CD4-positive, alpha-beta T cell treated with Interleukin-12 subunit alpha and Interleukin-12 subunit beta, for 1 hour (primary cell): ENCODE data around the gene ZNF664.

ENCODE experiments used
- DNase-seq: peaks from one replicate; pipeline ENCODE4 v3.0.0-alpha.2; 2020

ZNF664 gene

DNA sequence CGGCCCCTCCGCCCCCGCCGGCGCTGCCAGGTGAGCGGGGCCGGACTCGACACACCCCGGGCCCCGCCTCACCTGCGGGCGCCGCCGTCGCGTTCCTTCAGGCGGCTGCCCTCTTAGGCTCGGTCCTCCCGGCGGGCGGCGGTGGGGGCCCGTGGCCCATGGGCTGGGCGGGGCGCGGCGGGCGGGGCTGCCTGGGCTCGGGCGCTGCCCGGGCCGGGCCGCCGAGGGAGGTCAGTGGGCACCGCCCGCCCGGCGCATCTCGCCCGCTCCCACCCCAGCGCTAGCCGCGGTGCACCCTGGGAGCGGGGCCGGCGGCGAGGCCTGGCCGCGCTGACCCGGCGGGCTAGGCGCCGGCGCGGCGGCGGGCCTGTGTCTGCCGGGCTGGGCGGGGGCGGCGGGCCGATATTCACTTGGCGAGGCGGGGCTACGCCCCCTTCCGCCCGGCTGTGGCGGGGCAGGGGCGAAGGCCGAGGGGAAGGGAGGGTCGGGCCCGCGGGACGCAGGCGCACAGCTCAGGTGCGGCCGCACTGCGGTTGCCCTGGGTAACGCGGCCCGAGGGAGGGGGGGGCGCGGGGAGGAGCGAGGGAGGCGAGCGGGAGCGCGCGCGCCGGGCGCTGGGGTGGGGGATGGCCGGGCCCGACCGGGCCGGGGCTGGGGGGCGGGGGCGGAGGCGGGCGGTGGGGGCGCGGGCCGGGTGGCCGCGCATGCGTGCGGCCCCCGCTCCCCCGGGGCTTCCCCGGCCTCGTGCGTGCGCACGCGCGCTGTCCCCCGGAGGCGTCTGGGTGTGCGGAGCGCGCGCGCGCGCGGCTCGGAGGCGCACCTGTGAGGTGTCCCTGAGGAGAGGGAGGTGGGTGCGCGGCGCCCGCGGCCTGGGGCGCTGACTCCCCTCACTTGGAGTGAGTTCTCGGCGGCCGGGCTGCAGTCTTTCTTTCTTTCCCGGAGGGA lies at the start of gene ZNF664, which contains the start of gene CCDC92:
TSS of gene ZNF664 (plus strand) at position 759 of the 945 bp plus-strand sequence. CDS start 38,930 bp downstream, outside the sequence.
TSS of gene CCDC92 (minus strand) at position 375 of the 945 bp plus-strand sequence. CDS start 28,526 bp downstream, outside the sequence.
- peak; percentile 96 for DNase-seq

DNA sequence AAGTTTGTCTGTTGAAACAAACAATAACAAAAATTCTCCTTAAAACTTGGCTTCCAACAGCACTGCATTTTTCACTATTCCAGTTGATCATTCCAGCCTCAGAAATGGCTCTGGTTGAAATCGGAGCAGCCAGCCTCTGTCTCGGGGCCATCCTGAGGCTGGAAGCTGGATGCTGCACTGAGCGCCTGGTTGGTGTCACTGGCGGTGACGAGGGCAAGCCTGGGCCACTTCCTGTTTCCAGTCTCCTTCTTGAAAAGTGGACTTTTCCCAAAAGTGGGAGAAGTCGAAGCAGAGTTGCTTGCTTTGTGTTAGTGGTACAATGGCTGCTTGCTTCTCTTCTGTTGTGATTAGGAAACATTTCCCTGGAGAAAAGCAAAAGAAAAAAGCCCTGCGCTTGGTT lies 49.1 kb upstream of the ZNF664 start:
- no peak for DNase-seq

DNA sequence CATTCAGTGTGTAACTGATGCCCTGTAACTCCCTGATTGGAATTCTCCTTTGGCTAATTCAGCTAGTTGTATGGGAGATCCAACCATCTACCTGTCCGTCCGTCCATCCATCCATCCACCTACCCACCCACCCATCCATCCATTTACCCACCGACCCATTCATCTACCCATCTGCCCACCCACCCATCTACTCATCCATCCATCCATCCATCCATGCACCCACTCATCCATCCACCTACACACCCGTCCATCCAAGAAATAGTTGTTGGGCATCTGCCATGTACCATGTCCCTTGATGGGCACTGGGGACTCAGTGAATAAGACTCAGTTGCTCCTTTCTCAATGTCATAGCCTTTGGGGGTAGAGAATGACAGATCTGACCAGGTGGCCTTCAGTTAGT lies 48.5 kb upstream of the ZNF664 start:
- no peak for DNase-seq

DNA sequence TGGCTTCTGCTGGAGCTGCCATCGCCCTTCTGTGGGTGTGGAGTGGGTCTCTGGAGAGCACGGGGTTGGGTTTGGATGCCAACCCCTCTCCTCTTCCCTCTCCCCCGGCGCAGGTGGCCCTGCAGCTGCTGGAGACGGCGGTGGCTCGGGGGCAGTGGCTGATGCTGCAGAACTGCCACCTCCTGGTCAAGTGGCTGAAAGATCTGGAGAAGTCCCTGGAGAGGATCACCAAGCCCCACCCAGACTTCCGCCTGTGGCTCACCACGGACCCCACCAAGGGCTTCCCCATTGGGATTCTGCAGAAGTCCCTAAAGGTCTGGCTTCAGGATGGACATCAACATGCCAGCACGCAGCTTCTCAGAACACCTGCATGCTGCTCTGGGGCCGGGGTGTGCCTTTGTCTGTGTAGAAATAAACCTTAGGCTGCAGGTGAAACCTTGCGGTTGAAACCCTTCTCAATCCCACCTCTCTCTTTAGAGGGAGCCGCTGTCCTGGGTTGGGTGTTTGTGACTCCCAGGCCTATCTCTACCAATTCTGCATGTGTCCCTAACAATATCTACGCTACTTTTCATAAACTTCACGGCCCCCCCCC lies 44.6 kb upstream of the ZNF664 start:
- no peak for DNase-seq

DNA sequence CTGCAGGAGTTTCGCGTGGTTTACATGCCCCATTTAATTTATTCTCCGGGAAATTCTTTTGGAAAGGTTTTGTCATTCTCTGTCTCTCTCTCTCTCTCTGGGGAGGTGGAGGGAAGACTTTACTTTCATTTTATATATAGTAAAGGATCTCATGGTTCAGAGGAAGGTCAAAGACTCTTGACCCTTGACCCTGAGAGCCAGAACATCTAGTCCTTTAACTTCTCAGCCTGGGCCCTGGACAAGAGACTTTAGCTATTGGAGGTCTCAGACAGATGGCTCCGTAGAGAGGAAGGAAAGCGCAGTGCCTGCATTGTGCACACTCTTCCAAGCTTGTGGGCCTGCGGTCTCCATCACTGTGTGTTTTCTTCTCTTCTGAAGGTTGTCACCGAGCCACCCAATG lies 44.1 kb upstream of the ZNF664 start:
- DNase-seq: no peak

DNA sequence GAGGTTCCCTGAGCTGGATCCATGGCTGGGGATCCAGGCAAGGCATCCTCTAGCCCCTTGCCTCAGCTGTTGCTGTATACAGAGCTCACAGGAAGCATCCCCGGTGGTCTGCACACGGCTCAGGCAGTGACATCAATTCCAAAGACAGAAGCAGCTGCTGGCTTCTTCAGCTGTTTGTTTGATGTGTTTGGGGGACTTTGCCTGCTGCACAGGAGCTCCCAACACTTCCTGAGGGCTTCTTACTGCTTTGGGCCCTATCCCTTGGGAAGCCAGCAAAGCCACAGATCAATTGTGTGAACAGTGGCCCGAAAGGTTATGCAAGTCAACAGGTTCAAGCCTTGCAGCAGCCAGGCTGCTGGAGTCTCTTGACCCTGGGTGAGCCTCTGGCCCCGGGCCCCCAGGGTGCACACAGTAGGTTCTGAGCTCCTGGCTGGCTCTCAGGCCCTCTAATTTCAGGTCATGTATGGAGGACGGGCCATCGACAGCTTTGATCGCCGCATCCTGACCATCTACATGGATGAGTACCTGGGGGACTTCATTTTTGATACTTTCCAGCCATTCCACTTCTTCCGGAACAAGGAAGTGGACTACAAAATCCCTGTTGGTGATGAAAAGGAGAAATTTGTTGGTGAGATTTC lies 43.0 kb upstream of the ZNF664 start:
- DNase-seq: no peak

DNA sequence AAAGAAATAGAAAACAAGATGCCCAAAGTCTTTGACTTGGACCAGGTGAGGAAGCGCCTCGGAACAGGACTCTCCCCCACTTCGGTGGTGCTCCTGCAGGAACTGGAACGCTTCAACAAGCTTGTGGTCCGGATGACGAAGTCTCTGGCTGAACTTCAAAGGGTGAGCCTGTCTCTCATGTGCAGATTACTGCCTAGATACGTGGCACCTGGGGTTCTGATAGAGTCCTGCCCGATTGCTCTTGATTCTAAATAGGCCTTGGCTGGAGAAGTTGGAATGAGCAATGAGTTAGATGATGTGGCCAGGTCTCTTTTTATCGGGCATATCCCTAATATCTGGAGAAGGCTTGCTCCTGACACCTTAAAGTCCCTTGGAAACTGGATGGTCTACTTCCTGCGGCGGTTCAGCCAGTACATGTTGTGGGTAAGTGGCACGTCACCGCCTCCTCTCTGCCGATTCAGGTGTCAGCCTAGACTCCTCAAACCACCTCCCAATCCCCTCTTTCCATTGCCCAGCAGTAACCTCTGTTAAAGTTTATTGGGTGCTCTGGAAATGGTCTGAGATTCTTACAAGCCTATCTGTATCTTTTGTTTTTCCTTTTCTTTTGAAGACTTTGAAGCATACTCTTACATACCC lies 41.2 kb upstream of the ZNF664 start:
- peak; percentile 47 for DNase-seq

DNA sequence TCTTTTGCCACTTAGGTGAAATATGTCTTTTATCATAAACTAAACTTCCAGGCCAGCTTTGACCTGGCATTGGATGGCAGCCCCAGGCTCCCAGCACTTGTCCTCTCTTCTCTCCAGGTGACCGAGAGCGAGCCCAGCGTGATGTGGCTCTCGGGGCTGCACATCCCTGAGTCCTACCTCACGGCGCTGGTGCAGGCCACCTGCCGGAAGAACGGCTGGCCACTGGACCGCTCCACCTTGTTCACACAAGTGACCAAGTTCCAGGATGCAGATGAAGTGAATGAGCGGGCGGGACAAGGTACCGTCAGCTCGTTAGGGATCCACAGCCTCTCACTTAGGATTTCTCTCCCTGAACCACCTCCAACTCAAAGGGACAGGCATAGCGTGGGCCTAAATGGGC lies 39.8 kb upstream of the ZNF664 start:
- DNase-seq: no peak

DNA sequence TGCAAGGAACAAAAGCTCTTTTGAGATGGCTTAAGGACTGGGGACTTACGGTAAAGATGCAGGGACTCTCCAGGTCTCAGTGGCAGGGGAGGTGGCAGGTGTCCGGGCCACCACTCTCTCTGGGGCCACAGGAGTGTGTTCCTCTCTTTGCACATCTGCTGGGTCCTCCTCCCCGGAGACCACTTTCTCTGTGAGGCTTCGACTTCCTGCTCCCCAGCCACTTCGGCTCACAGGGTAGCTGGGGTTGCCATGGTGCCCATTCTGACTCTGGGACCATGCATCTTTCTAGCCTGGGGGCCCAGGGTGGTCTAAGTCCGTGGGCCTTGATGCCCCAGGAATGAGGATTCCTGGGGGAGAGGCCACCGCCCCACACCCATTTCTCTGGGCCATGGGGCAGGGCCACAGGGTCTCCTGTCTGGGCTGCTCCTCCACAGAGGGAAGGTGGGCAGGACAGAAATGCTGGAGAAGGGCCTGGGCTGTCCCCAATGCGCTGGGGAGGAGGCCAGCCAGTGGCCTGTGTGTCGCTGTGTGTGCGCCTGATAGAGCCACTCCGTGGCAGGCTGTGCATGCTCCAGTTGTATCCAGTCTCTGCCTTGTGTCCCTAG lies 38.9 kb upstream of the ZNF664 start:
- no peak for DNase-seq

DNA sequence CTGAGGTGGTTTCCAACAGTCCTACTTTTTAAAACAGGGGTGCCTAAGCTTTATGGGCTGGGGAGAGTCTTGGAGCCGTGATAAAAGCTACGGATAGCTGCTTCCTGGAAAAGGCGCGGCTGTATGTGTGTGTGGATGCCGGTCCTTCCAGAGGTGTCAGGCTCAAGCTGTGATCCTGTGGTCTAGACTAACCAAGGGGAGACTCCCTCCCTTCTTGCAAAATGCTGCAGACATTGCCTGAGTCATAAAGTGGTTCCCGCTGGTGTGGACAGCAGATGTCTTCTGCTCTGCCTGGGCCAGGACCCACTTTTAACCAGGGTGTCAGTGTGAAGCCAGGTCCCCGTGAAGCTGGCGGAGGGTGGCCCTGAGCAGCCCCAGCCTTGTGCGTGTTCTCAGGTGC lies 38.2 kb upstream of the ZNF664 start:
- no peak for DNase-seq

DNA sequence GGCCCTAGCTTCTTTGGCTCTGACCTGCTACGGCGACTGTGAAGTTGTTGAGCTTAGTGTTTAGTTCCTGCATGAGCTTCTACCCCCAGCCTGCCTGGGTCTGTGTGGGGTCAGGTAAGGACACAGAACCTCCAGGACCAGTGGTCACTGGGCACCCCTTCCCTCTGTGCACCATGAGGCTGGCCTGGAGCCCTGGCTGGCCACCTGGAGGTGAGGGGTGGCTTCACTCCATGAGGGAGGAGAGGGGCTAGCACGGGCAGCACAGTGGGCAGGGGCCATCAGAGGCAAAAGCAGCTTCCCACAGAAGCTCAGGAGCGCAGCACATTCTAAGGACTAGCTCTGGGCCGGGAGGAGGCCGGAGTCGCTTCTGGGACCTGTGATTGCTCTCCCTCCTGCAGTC lies 37.1 kb upstream of the ZNF664 start:
- DNase-seq: no peak

DNA sequence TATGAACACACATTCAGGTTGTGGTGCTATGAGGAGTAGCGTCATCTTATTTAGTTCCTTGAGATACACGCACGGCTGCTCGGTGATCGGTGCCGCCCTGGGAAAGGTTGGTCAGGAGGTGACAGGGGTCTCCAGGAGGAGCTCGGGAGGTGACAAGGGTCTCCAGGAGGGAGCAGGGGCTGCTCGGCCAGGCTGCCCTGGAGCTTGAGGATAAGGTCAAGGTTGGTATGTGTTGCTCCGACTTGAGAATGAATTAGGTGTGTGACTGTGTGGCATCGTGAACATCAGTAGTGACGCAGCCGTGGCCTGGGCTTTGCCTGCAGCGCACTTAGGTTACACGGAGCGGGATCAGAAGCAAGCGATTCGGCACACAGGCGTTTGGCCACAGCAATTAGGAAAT lies 36.5 kb upstream of the ZNF664 start:
- no peak for DNase-seq

DNA sequence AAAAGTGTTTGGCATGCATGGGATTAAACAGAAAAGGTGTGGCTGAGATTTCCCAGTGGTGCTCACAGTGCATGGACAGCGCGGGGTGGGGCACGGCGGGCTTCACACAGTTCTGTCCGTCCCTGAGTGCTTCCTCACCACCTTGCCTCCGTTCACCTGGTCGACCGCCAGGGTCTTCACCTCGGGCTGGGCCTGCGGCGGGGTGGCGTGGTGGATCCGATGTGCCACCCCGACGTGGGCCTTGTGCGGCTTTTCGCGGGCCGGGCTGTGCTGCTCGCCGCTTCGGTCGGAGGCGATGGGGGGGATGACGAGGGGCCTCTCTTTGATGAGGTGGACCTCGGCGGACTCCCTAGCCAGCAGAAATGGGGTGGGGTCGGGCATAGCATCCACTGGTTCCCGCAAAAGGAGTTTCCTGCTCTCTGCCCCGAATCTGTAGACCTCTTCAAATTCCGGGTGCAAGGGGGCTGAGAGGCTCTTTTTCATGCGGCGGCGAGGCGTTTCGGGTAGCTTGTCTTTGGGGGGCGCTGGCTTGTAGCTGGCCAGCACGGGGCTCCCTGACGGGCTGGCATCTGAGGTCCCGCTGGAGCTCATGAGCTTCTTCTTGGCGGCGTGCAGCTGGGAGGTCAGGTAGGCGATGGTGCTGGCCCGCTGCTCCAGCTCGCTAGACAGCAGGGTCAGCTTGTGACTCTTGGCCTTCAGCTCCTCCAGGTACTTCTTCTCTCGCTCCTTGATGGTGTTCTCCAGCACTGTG lies 35.9 kb upstream of the ZNF664 start:
- no peak for DNase-seq

DNA sequence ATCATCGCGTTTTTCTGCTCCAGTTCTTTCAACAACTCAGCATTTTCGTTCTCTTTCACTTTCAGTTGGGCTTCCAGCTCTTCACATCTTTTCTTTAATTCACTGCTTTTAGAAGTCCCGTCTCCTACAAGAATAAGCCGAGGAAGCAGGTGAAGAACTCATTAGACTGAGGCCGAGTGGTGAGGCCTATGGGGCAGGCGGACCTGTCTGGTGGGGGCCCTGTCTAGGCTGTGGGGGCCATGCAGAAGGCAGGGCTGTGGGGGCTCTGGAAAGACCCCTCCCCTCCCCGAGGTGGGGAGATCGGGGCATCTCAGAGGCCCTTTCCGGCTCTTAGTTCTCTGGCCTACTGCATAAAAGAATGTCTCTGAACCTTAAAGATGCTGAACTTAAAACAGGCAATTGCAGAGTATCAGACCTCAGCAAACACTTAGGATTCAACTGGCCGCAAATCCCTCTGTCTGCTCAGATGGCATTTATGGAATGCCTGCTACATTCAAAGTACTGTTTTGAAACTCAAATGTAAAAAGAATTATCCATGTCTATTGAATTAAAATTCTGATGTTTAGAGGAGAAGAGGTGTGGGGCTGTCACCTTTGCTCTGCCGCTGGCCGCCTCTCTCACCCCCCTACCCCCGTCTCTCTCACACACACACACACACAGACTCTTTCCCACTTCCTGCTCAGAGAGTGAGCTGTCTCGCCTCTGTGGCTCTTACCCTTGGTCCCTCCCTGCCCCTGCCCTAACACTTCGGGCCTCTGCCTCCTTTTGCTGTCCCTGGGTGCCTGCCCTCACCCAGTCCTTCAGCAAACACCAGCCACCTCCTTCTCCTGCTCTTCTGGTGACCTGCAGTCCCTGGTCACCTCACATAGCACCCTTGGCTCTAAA lies 35.1 kb upstream of the ZNF664 start:
- DNase-seq: peak; percentile 69

DNA sequence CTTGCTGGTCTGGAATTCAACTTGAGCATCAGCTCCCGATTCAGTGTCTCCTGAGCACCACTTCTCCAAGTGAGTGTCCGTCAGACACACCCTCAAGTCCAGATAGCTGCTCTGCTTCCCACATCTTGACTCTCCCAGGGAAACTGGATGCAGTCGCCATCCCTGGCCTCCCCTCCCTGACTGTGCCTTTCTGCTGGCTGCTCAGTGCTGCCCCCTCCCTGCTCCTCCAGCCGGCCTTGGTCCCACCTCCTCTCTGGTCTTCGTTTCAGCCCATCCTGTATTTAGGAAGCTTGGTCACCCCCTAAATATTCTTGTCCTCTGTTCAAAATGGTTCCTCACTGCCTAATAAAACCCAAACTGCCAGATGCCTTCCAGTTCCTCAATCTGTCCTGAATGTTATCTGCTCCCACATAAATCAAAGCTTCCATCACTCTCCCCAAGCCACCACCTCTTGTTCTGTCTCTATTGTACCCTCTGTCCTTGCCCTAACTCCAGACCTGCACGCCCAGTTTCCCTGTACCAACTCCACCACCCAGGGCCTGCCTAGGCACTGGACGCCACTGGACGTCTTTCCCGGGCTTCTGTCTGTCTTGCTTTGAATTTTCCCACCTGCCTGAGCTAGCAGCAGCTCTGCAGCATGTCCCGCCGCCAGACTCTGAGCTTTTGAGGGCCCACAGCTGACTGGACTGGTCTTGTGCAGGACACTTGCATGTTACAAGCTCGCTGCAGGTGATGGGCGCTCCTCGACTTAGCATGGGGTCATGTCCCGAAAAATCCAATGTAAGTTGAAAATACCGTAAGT lies 34.1 kb upstream of the ZNF664 start:
- peak; percentile 3 for DNase-seq

DNA sequence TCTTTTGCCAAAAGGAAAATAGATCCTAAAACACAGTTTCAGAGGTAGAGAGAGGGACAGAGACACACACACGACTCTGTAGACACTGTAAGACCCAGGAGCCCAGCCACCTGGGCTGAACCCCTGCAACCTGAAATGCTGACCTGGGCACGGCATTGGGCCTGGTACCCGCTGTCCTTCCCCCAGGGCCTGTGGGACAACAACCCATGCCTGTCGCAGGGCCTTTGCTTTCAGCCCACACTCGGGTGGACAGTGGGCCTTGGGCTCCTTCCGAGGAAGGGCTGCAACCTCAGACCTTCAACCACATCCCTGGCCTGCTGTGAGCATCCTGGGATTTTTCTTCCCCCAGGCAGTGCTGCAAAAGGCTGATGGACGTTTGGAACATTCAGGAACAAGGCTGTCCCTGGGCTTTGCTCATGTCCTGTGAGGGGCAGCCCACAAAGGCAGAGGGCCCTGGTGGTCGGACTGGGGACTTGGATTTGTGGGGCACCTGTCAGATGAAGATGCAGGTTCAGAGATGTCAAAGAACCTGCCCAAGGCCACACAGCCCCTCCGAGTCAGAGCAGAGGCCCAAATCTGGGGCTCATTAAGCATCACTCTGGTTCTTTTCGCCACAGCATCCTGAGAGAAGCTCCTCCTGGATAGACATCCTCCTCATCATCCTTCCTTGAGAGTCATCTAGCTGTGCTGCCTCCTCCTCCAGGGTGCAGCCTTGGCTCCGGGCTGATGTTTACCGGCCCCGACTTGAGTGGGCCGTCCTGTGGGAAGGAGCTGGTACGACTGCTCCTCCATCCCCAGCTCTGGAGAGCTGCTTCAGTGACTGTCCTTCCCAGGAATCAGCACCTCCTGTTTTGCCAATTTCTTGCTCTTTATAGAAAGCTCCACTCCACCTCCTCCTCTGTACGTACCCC lies 33.0 kb upstream of the ZNF664 start:
- no peak for DNase-seq

DNA sequence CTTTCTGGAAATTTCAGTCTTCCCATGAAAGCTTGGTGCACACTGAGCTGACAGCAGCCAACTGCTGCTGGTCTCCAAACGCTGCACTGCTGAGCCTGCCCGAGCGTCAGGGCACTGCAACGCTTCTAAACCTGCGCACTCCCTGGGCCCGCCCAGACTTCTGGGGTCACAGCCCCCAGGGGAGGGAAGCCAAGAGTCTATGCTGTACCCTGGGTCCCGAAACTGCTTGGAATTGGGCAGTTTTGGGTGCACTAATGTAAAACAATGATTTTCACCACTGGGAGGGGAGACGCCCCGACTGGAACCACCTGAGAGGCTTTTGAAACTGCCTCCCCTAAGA lies 32.4 kb upstream of the ZNF664 start:
- no peak for DNase-seq

DNA sequence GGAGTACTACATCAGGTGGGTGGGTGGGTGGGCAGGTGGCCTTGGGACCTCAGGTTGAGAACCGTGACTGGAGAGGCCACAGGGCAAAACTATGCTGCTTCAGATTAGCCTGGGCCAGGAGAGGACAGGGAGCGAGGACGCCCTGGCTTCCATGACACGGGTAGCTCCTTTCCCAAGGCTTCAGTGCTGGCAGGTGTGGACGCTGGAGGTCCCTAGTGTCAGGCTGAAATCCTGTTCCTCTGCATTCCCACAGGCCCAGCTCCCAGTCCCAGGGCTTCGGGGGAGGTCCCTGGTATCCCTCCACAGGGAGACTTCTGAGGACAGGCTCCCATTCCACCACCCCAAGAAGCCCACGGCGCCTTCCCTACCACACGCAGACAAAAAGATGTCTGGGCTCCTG lies 32.0 kb upstream of the ZNF664 start:
- DNase-seq: no peak

DNA sequence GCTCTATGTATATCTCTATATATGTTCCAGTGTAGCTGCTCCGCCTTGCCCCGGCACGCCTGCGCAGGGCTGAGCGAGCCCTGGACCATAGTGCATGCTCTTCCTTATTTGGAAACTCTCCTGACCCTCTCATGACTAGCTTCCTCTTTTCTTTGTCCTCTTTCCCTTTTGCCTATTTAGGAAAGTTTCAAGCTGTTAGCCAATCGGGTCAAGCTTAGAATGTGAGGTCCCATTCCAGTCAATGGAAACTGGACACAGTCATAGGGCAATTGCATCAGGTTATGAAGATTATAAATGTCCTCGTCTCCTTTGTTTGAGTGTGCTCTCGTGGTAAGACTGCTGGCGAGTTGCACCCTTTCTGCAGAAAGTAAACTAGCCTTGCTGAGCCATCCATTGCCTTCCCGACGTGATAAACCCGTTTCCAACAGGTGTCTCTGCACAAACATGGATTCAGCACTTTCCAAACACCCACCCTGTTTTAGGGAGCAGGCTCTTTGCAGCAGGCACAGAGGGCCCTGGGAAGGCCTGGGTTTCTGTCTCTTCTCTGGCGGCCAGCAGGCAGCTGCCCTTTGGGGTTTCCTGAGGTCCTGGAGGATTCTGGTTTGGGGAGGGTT lies 31.3 kb upstream of the ZNF664 start:
- DNase-seq: no peak
